ENCODE data around the gene RFX3. TPM values are rescaled to one million over a fixed set of nuclear protein-coding genes. Genes with fewer than 3 reads are reported as not detected.
"Not testable (repeated sequence)": the region's sequence is repeated elsewhere in the genome, so short reads cannot be mapped to it uniquely, and the experiment has no call there.

The RFX3 gene
- total RNA-seq, 1 donor from 2014 or later, result 3.8 TPM

- no peaks in the 10 kb centered on the region for H3K27me3 ChIP-seq (ENCODE audit: low read depth)
- peaks cover 12% of the 10 kb centered on the region for H3K4me1 ChIP-seq
- DNase-seq, result no peak
- H3K9me3 ChIP-seq (replicated peaks), result no peaks in the 10 kb centered on the region
- H3K36me3 ChIP-seq, result peaks cover 4% of the 10 kb centered on the region
- no peak overlapping the region for H3K4me3 ChIP-seq
- H3K27ac ChIP-seq (replicated peaks), result no peak overlapping the region
- no peak for TF ChIP-seq CTCF (IDR thresholded peaks at IDR 0.05; ENCODE audit: borderline replicate concordance)
- intact Hi-C loops (cut with micrococcal nuclease), result no loop called here
These were observed 196.4 kb downstream of the RFX3 start for GRCh38 chr9:3329361-3329760.

DNA sequence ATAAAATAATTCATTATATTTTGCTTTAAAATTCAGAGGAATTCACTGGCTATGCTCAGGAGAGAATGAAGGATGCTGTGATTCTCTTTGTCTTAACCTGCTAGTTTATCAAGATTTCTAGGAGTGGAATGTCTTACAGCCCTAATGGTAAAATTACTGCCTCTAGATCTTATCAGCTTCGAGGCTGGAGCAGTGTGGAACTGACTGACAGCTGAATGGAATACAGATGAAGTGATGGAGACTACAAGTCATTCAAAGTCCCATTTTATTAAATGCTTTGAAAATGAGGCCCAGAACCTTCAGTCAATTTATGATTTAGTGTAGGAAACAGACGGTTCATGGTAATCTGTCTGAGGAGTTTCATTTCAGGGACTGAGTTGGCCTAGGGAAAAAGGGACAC is 202.1 kb downstream of the RFX3 start:
- intact Hi-C loops (cut with micrococcal nuclease), result no loop called here
- Histone ChIP-seq H3K27ac (replicated peaks) (no peak overlapping the region), H3K4me1 (no peaks in the 10 kb centered on the region), H3K4me3 (no peak overlapping the region), H3K36me3 (no peaks in the 10 kb centered on the region), H3K9me3 (replicated peaks) (no peaks in the 10 kb centered on the region), H3K27me3 (ENCODE audit: low read depth) (no peaks in the 10 kb centered on the region)
- no peak for DNase-seq
- TF ChIP-seq CTCF (IDR thresholded peaks at IDR 0.05; ENCODE audit: borderline replicate concordance), result no peak

- no peaks in the 10 kb centered on the region for H3K36me3 ChIP-seq
- DNase-seq, result no peak
- TF ChIP-seq CTCF (IDR thresholded peaks at IDR 0.05; ENCODE audit: borderline replicate concordance), result no peak
- no peak overlapping the region for H3K4me3 ChIP-seq
- H3K4me1 ChIP-seq, result no peaks in the 10 kb centered on the region
- H3K9me3 ChIP-seq (replicated peaks), result peaks cover 18% of the 10 kb centered on the region
- intact Hi-C loops (cut with micrococcal nuclease), result no loop called here
- H3K27ac ChIP-seq (replicated peaks), result no peak overlapping the region
- H3K27me3 ChIP-seq (ENCODE audit: low read depth), result no peaks in the 10 kb centered on the region
These were observed 204.6 kb downstream of the RFX3 start for GRCh38 chr9:3321186-3321585.

DNA sequence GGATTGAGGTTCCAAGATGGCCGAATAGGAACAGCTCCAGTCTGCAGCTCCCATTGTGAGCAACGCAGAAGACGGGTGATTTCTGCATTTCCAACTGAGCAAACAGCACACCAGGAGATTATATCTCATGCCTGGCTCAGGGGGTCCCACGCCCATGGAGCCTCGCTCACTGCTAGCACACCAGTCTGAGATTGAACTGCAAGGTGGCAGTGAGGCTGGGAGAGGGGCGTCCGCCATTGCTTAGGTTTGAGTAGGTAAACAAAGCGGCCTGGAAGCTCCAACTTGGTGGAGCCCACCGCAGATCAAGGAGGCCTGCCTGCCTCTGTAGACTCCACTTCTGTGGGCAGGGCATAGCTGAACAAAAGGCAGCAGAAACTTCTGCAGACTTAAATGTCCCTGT is 213.2 kb downstream of the RFX3 start:
- DNase-seq; H3K4me3 ChIP-seq; H3K4me1 ChIP-seq; H3K36me3 ChIP-seq; H3K27me3 ChIP-seq (ENCODE audit: low read depth); intact Hi-C loops (cut with micrococcal nuclease); H3K27ac ChIP-seq (replicated peaks): not testable (repeated sequence)
- peaks cover 11% of the 10 kb centered on the region for H3K9me3 ChIP-seq (replicated peaks)

- DNase-seq, result no peak
- Histone ChIP-seq H3K27me3 (ENCODE audit: low read depth) (no peaks in the 10 kb centered on the region), H3K36me3 (no peaks in the 10 kb centered on the region), H3K4me1 (no peaks in the 10 kb centered on the region), H3K4me3 (no peak overlapping the region), H3K27ac (replicated peaks) (no peak overlapping the region), H3K9me3 (replicated peaks) (no peaks in the 10 kb centered on the region)
- intact Hi-C loops (cut with micrococcal nuclease), result no loop called here
- TF ChIP-seq CTCF (IDR thresholded peaks at IDR 0.05; ENCODE audit: borderline replicate concordance), result no peak
These were observed 217.2 kb downstream of the RFX3 start for GRCh38 chr9:3308609-3309008.

- H3K4me3 ChIP-seq; H3K9me3 ChIP-seq (replicated peaks); intact Hi-C loops (cut with micrococcal nuclease); DNase-seq; H3K27me3 ChIP-seq (ENCODE audit: low read depth); H3K36me3 ChIP-seq; H3K27ac ChIP-seq (replicated peaks); H3K4me1 ChIP-seq: not testable (repeated sequence)
These were observed 221.4 kb downstream of the RFX3 start for GRCh38 chr9:3304388-3304787.

- no peak for DNase-seq
- Histone ChIP-seq H3K27ac (replicated peaks) (no peak overlapping the region), H3K36me3 (no peaks in the 10 kb centered on the region), H3K4me3 (no peak overlapping the region), H3K9me3 (replicated peaks) (no peaks in the 10 kb centered on the region), H3K27me3 (ENCODE audit: low read depth) (no peaks in the 10 kb centered on the region), H3K4me1 (no peaks in the 10 kb centered on the region)
- no peak for TF ChIP-seq CTCF (IDR thresholded peaks at IDR 0.05; ENCODE audit: borderline replicate concordance)
- intact Hi-C loops (cut with micrococcal nuclease), result no loop called here
These were observed 225.9 kb downstream of the RFX3 start for GRCh38 chr9:3299872-3300271.

Measured in left ventricle myocardium inferior (tissue), 1 donor.